H1 (cell line): ENCODE measurements around the gene RASGRF1. TPM values are rescaled to one million over a fixed set of nuclear protein-coding genes. Genes with fewer than 3 reads are reported as not detected.

Experiments
- CTCF ChIA-PET: fragments of 300-600 bp; sonication (Branson Sonifier 250); formaldehyde crosslinking; loops from one replicate; lab custom pipeline; 2021; ENCODE audit not compliant: partially characterized antibody; lab: Charles Lee
- POLR2A ChIA-PET: fragments of 300-600 bp; sonication (Branson Sonifier 250); formaldehyde crosslinking; loops from one replicate; lab custom pipeline; 2021; ENCODE audit warnings: inconsistent platforms; ENCODE audit not compliant: partially characterized antibody; lab: Charles Lee
- DNase-seq, 2 experiments: peaks; one replicate each; pipeline versions ENCODE4 v3.0.0 to v3.0.0-alpha.2; 2010 to 2022; ENCODE audit warnings: low spot score in 2 of 2, low read depth in 1 of 2, mixed read lengths in 1 of 2
- FAIRE-seq: peaks from 2 replicates; lab custom pipeline; 2011; peaks lifted over from hg19 to GRCh38; lab: Jason Lieb, UNC
- H2AFZ ChIP-seq: 2 replicates; pipeline ENCODE4 v1.8.1; 2012; ENCODE audit warnings: low read length, inconsistent platforms
- H2AK5ac ChIP-seq: 2 replicates; pipeline ENCODE4 v1.6.1; 2013; ENCODE audit warnings: low read depth, low read length
- H2BK120ac ChIP-seq: replicated peaks from 2 replicates; pipeline ENCODE3; 2013; ENCODE audit warnings: low read depth, low read length, inconsistent platforms
- H2BK12ac ChIP-seq: 2 replicates; pipeline ENCODE4 v1.6.1; 2013; ENCODE audit warnings: low read depth, low read length
- H2BK15ac ChIP-seq: 2 replicates; pipeline ENCODE4 v1.6.1; 2013; ENCODE audit warnings: low read length
- H2BK20ac ChIP-seq: 2 replicates; pipeline ENCODE4 v1.6.1; 2013; ENCODE audit warnings: low read length
- H2BK5ac ChIP-seq: 2 replicates; pipeline ENCODE4 v1.6.1; 2013; ENCODE audit warnings: low read depth, low read length
- H3K14ac ChIP-seq: 2 replicates; pipeline ENCODE4 v1.6.1; 2013; ENCODE audit warnings: inconsistent platforms; ENCODE audit not compliant: insufficient read length
- H3K18ac ChIP-seq: 2 replicates; pipeline ENCODE4 v1.6.1; 2013; ENCODE audit warnings: low read length; ENCODE audit errors: extremely low read depth
- H3K23ac ChIP-seq: 2 replicates; pipeline ENCODE4 v1.6.1; 2013; ENCODE audit warnings: inconsistent platforms; ENCODE audit not compliant: insufficient read length
- H3K23me2 ChIP-seq: 2 replicates; pipeline ENCODE4 v1.6.1; 2013; ENCODE audit warnings: low read depth, low read length
- H3K27ac ChIP-seq: 2 replicates; pipeline ENCODE4 v1.6.1; 2011; ENCODE audit warnings: low read depth, low read length, inconsistent platforms
- H3K27me3 ChIP-seq, 4 experiments: replicated peaks in 1 of 4; 1 replicate in 1 of 4; 2 replicates in 3 of 4; pipeline versions ENCODE4 v1.6.1 to v1.8.1; 2011 to 2013; ENCODE audit warnings: low read length in 3 of 4, mild to moderate bottlenecking in 3 of 4, inconsistent platforms in 2 of 4, mixed read lengths in 2 of 4, moderate library complexity in 1 of 4; ENCODE audit not compliant: control insufficient read depth in 3 of 4, insufficient read depth in 3 of 4; ENCODE audit errors: extremely low read depth in 1 of 4
- H3K36me3 ChIP-seq, 4 experiments: 2 replicates each; pipeline versions ENCODE4 v1.6.1 to v1.8.1; 2011 to 2013; ENCODE audit warnings: mild to moderate bottlenecking in 4 of 4, low read length in 3 of 4, moderate library complexity in 2 of 4, control low read depth in 1 of 4, inconsistent platforms in 1 of 4; ENCODE audit not compliant: insufficient read depth in 4 of 4, control insufficient read depth in 2 of 4
- H3K4ac ChIP-seq: replicated peaks from 2 replicates; pipeline ENCODE3; 2013; ENCODE audit warnings: low read length, low read depth, mixed read lengths, inconsistent platforms; ENCODE audit not compliant: insufficient read length
- H3K4me1 ChIP-seq, 4 experiments: replicated peaks in 1 of 4; 1 replicate in 1 of 4; 2 replicates in 3 of 4; pipeline versions ENCODE4 v1.6.1 to v1.8.1; 2011 to 2013; ENCODE audit warnings: low read length in 3 of 4, inconsistent platforms in 2 of 4, mixed read lengths in 1 of 4; ENCODE audit not compliant: insufficient read depth in 4 of 4, control insufficient read depth in 3 of 4
- H3K4me2 ChIP-seq, 2 experiments: 2 replicates each; pipeline versions ENCODE4 v1.6.1 to v1.8.1; 2011 to 2013; ENCODE audit warnings: low read depth in 2 of 2, low read length in 2 of 2, control low read depth in 1 of 2, inconsistent platforms in 1 of 2, mild to moderate bottlenecking in 1 of 2; ENCODE audit not compliant: insufficient read depth in 1 of 2
- H3K4me3 ChIP-seq, 4 experiments: fragments of 200-600, 300-600 bp in 1 of 4; sonication (generic), shearing (Covaris generic), sonication (Bioruptor Twin) in 1 of 4; 2 replicates each; pipeline versions ENCODE4 v1.5.1 to v1.8.1; 2011 to 2016; ENCODE audit warnings: low read length in 4 of 4, low read depth in 3 of 4, control low read depth in 2 of 4, inconsistent platforms in 2 of 4, mild to moderate bottlenecking in 2 of 4, mixed read lengths in 1 of 4, moderate library complexity in 1 of 4; ENCODE audit not compliant: insufficient read depth in 2 of 4; ENCODE audit errors: extremely low read depth in 1 of 4
- H3K56ac ChIP-seq: replicated peaks from 2 replicates; pipeline ENCODE3; 2013; ENCODE audit warnings: low read depth, mild to moderate bottlenecking, mixed read lengths, low read length, inconsistent platforms; ENCODE audit not compliant: insufficient read length
- H3K79me1 ChIP-seq: 2 replicates; pipeline ENCODE4 v1.6.1; 2013; ENCODE audit warnings: low read depth, low read length, control low read depth
- H3K79me2 ChIP-seq, 2 experiments: 2 replicates each; pipeline versions ENCODE4 v1.6.1 to v1.8.1; 2012 to 2013; ENCODE audit warnings: low read length in 2 of 2, mild to moderate bottlenecking in 2 of 2, inconsistent platforms in 1 of 2; ENCODE audit not compliant: insufficient read depth in 2 of 2, control insufficient read depth in 1 of 2
- H3K9ac ChIP-seq, 4 experiments: replicated peaks in 1 of 4; 1 replicate in 1 of 4; 2 replicates in 3 of 4; pipeline versions ENCODE4 v1.6.1 to v1.8.1; 2011 to 2013; ENCODE audit warnings: low read depth in 3 of 4, low read length in 3 of 4, control low read depth in 2 of 4, mild to moderate bottlenecking in 2 of 4, moderate library complexity in 2 of 4, inconsistent platforms in 1 of 4; ENCODE audit errors: extremely low read depth in 1 of 4
- H3K9me3 ChIP-seq, 2 experiments: 2 replicates each; pipeline versions ENCODE4 v1.6.1 to v1.8.1; 2012 to 2013; ENCODE audit warnings: mild to moderate bottlenecking in 2 of 2, moderate library complexity in 2 of 2, control low read depth in 1 of 2, inconsistent platforms in 1 of 2, low read depth in 1 of 2, low read length in 1 of 2, mixed read lengths in 1 of 2; ENCODE audit not compliant: insufficient read depth in 2 of 2
- H4K20me1 ChIP-seq, 2 experiments: replicated peaks in 1 of 2; 2 replicates each; pipeline versions ENCODE3 to v1.8.1; 2011 to 2013; ENCODE audit warnings: inconsistent platforms in 2 of 2, low read length in 2 of 2, mild to moderate bottlenecking in 1 of 2; ENCODE audit not compliant: insufficient read depth in 2 of 2, control insufficient read depth in 1 of 2
- H4K5ac ChIP-seq: 2 replicates; pipeline ENCODE4 v1.6.1; 2013; ENCODE audit warnings: low read length, low read depth, mixed read lengths, inconsistent platforms; ENCODE audit not compliant: insufficient read length
- H4K8ac ChIP-seq: 2 replicates; pipeline ENCODE4 v1.8.0; 2013; ENCODE audit warnings: mild to moderate bottlenecking, moderate library complexity, low read length, inconsistent platforms; ENCODE audit not compliant: insufficient read depth; ENCODE audit errors: extremely low read depth
- H4K91ac ChIP-seq: replicated peaks from 2 replicates; pipeline ENCODE3; 2013; ENCODE audit warnings: low read length, mixed read lengths, inconsistent platforms; ENCODE audit not compliant: insufficient read length
- CREB1 ChIP-seq: IDR thresholded peaks from 2 replicates; pipeline ENCODE4 v1.6.1; 2012; ENCODE audit warnings: inconsistent platforms
- CTBP2 ChIP-seq: IDR thresholded peaks from 2 replicates; pipeline ENCODE4 v1.7.0; 2011; ENCODE audit warnings: borderline replicate concordance, mild to moderate bottlenecking, moderate library complexity, mixed read lengths, low read length; ENCODE audit not compliant: insufficient read depth, insufficient read length
- NRF1 ChIP-seq: IDR thresholded peaks from 2 replicates; pipeline ENCODE4 v1.6.1; 2011; ENCODE audit warnings: mild to moderate bottlenecking, low read depth, low read length, improper control_type of control experiment
- PHF8 ChIP-seq: fragments of 200-600 bp; sonication (generic); conservative IDR thresholded peaks from 2 replicates; pipeline ENCODE4 v1.7.1; 2012; ENCODE audit warnings: low read depth, mild to moderate bottlenecking, inconsistent platforms, low read length, moderate library complexity
- SP1 ChIP-seq: IDR thresholded peaks from 2 replicates; pipeline ENCODE4 v1.6.1; 2011; ENCODE audit warnings: low read depth, low read length
- TAF1 ChIP-seq: IDR thresholded peaks from 2 replicates; pipeline ENCODE4 v1.6.1; 2011; ENCODE audit warnings: mild to moderate bottlenecking, low read depth, low read length
- TAF7 ChIP-seq: optimal IDR thresholded peaks from 2 replicates; pipeline ENCODE3; 2011; ENCODE audit warnings: low read depth, mild to moderate bottlenecking, inconsistent platforms, low read length, moderate library complexity, borderline replicate concordance
- WGBS, 2 experiments: shearing (Covaris generic) in 1 of 2; methylation state at CpG; one replicate each; pipeline versions ENCODE4 v1.1.6 to v1.1.7; 2013 to 2015; ENCODE audit warnings: low lambda C conversion rate in 2 of 2, mixed read lengths in 2 of 2, inconsistent platforms in 1 of 2, low coverage in 1 of 2, missing lambda C conversion rate in 1 of 2; ENCODE audit not compliant: insufficient replicate concordance in 2 of 2, insufficient coverage in 1 of 2, insufficient read length in 1 of 2; ENCODE audit errors: extremely low coverage in 1 of 2, missing lambda C conversion rate in 1 of 2; 5-methylcytosine and 5-hydroxymethylcytosine counted together
- polyA plus RNA-seq, 7 experiments: library from polyadenylated mRNA; depleted of rRNA in 3 of 7; stranded (reverse) in 5 of 7; unstranded in 2 of 7; fragments of >200 nt in 5 of 7; fragments of 200-250 nt in 2 of 7; gene quantifications; 1 replicate in 5 of 7; 2 replicates in 1 of 7; 4 replicates in 1 of 7; pipeline versions ENCODE4 v1.2.1 to v1.2.3, GENCODE V29; 2011 to 2013; ENCODE audit warnings: missing spikeins in 2 of 7, mixed read lengths in 2 of 7
- total RNA-seq: library from RNA; stranded (reverse); fragmentation: NEBNext Ultra II Directional; extraction: Animal tissue kit (Norgen Biotek cat#: 25700); gene quantifications from 2 replicates; pipeline ENCODE4 v1.2.1, GENCODE V29; 2021

Gene RASGRF1
- total and polyA plus RNA-seq, 2 of the 8 experiments (the other 6 are each of a cell fraction or from before 2014, with no cell fraction given) = 0.42 to 0.67 TPM

DNA sequence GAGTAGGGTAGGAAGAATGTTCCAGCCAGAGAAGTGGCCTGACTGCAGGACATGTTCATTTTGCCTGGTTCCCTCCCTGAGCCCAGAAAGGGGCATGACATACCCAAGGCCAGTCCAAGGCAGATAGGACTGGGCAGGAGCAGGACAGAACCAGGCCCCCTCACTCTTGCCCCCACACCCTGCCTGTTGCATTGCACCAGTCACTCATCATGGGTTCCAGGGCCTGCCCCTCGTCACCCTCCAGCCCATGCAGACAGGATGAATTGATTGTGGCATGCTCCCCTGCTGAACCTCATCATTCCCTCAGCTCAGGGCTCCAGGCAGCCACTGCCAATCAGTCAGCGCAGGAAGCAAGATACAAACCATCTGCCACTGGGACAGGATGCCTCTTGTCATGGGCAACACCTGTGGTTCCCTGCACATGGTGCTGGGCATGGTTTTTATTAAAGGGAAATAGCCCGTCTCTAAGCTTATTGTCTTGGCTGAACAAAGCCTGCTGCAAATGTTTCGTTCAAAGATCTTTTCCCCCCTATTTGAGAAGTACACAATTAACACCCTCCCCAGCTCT lies 48.9 kb downstream of the RASGRF1 start:
- no peak overlapping the region for H2BK15ac ChIP-seq
- H2AFZ ChIP-seq = no peak overlapping the region
- H3K27me3 ChIP-seq = peaks cover 0 to 3% (median 0%) of the 10 kb centered on the region in 4 experiments; a peak in 2 of 7 replicates
- ChIA-PET CTCF (interaction anchor here (0.9 to 22.1 kb wide), 8 partner anchors 11 to 143 kb away, joined by 3 to 236 read pairs (median 4); no protein-coding TSS in a partner anchor), POLR2A (no interaction called here)
- H3K79me2 ChIP-seq = no peaks in the 10 kb centered on the region
- no peak overlapping the region for H2BK5ac ChIP-seq
- H2BK120ac ChIP-seq = no peak overlapping the region
- no peak overlapping the region for H3K56ac ChIP-seq
- no peaks in the 10 kb centered on the region for H3K4me1 ChIP-seq
- no peak overlapping the region for H2AK5ac ChIP-seq
- H3K4me3 ChIP-seq = no peak overlapping the region
- FAIRE-seq (no peak), DNase-seq (no peak)
- H3K14ac ChIP-seq = no peak overlapping the region
- H3K4me2 ChIP-seq = no peak overlapping the region
- no peak overlapping the region for H2BK12ac ChIP-seq
- H4K8ac ChIP-seq = no peak overlapping the region; the same call in 1 of the 2 replicates
- no peaks in the 10 kb centered on the region for H3K79me1 ChIP-seq
- 86% methylated on average over 4 of the region's 4 CpGs; no CpG with 5 or more reads in 1 of the 2 experiments for WGBS, 2 experiments
- no peak overlapping the region for H3K27ac ChIP-seq
- H3K36me3 ChIP-seq = no peaks in the 10 kb centered on the region
- TF ChIP-seq TAF7 = no peak
- TF ChIP-seq TAF1 = no peak
- no peak for TF ChIP-seq PHF8
- TF ChIP-seq CTBP2 = no peak
- TF ChIP-seq NRF1 = no peak
- TF ChIP-seq CREB1 = no peak
- TF ChIP-seq SP1 = no peak
- no peaks in the 10 kb centered on the region for H4K20me1 ChIP-seq
- H2BK20ac ChIP-seq = no peak overlapping the region
- no peaks in the 10 kb centered on the region for H3K23me2 ChIP-seq
- peaks cover 9 to 10% of the 10 kb centered on the region in 2 experiments; a peak in 3 of 4 replicates for H3K9me3 ChIP-seq
- no peak overlapping the region for H4K5ac ChIP-seq
- no peak overlapping the region for H3K9ac ChIP-seq
- H4K91ac ChIP-seq = no peak overlapping the region
- H3K4ac ChIP-seq = no peak overlapping the region
- H3K23ac ChIP-seq = no peak overlapping the region
- H3K18ac ChIP-seq = no peak overlapping the region
